Adrenal gland (tissue), 12 donors: ENCODE results near the gene LRRTM2. TPM values are rescaled to one million over a fixed set of nuclear protein-coding genes. Genes with fewer than 3 reads are reported as not detected.
"Not testable (repeated sequence)": the region's sequence is repeated elsewhere in the genome, so short reads cannot be mapped to it uniquely, and the experiment has no call there.

Experiments used
- DNase-seq, 7 donors: peaks; one replicate each; pipeline ENCODE4 v3.0.0-alpha.2; 2019 to 2020
- H3K27ac ChIP-seq, 5 donors: fragments of 200-600 bp; sonication (generic) in 4 of 5; 1 replicate in 3 of 5; 2 replicates in 2 of 5; pipeline versions ENCODE4 v1.5.1 to v1.8.0; 2016 to 2020; ENCODE audit warnings: mild to moderate bottlenecking in 1 of 5
- H3K27me3 ChIP-seq: fragments of 200-600 bp; 2 replicates; pipeline ENCODE4 v1.8.0; 2021
- H3K36me3 ChIP-seq, 2 donors: fragments of 200-600 bp; replicated peaks in 1 of 2; 1 replicate in 1 of 2; 2 replicates in 1 of 2; pipeline versions ENCODE4 v1.5.1 to v1.8.0; 2018 to 2022
- H3K4me1 ChIP-seq, 2 donors: fragments of 200-600 bp; replicated peaks in 1 of 2; 1 replicate in 1 of 2; 2 replicates in 1 of 2; pipeline versions ENCODE4 v1.5.1 to v1.8.0; 2018 to 2021
- H3K4me3 ChIP-seq, 4 donors: fragments of 200-600 bp; sonication (generic) in 3 of 4; one replicate each; pipeline ENCODE4 v1.5.1; 2016 to 2018
- H3K9me3 ChIP-seq, 3 donors: fragments of 200-600 bp; sonication (generic) in 1 of 3; replicated peaks in 1 of 3; 1 replicate in 2 of 3; 2 replicates in 1 of 3; pipeline versions ENCODE4 v1.5.1 to v1.8.0; 2016 to 2021
- CTCF ChIP-seq, 6 experiments: fragments of 450-650 bp in 4 of 6; fragments of 200-600 bp in 2 of 6; sonication (generic) in 1 of 6; IDR thresholded peaks; 1 replicate in 5 of 6; 2 replicates in 1 of 6; pipeline versions ENCODE4 v1.5.1 to v1.8.0; 2016 to 2021; ENCODE audit warnings: antibody characterized with exemption in 6 of 6, mild to moderate bottlenecking in 2 of 6, moderate library complexity in 1 of 6
- POLR2A ChIP-seq, 2 donors: fragments of 450-650 bp; IDR thresholded peaks; one replicate each; pipeline ENCODE4 v1.6.1; 2017; ENCODE audit warnings: antibody characterized with exemption in 2 of 2, mild to moderate bottlenecking in 2 of 2, moderate library complexity in 1 of 2
- WGBS, 4 donors: extraction: QIAGEN DNeasy Blood & Tissue Kit in 2 of 4; methylation state at CpG; one replicate each; pipeline versions ENCODE4 v1.1.5 to v1.1.7; 2013 to 2017; 5-methylcytosine and 5-hydroxymethylcytosine counted together
- intact Hi-C, 2 donors: fragments of 100-400 bp; cut with DNase I; formaldehyde crosslinking; loops; one replicate each; pipeline versions ENCODE4 v1.14.1 to v1.15.0; 2022 to 2023
- polyA plus RNA-seq, 3 donors: library from polyadenylated mRNA; stranded (reverse); fragments of 200-250 nt in 2 of 3; fragments of 350-450 nt in 1 of 3; fragmentation: Illumina TruSeq in 1 of 3; extraction: RNeasy Lipid Tissue Mini Kit (QIAGEN cat#74804) in 1 of 3; gene quantifications; one replicate each; pipeline ENCODE4 v1.2.3, GENCODE V29; 2013 to 2014
- total RNA-seq, 9 donors: library from RNA; depleted of rRNA in 4 of 9; stranded (reverse); fragments of >200 nt in 4 of 9; fragments of 120-200 nt in 1 of 9; fragmentation: NEBNext Ultra II Directional in 1 of 9; extraction: Animal tissue kit (Norgen Biotek cat#: 25700) in 1 of 9; gene quantifications; one replicate each; pipeline versions ENCODE4 v1.1.0 to v1.2.4, GENCODE V29; 2013 to 2023
- donor health status: healthy with polysubstance abuse.
- donor health status: Bipolar disorder and iron deficiency.
- donor health status: DM: yes; HTN: yes; CAD: no.
- donor health status: DM: no; HTN: no; CAD: no.
- donor health status: DM: no; HTN: no; CAD: no.
- donor health status: DM: yes; HTN: yes; CAD: no.

Gene LRRTM2
- total and polyA plus RNA-seq, 12 donors = 0.07 to 1.6 (median 0.86) TPM; not detected in 3

GRCh38 chr5:138837160-138837559, 38.0 kb downstream of the LRRTM2 start:
- Histone ChIP-seq H3K9me3 (no peaks in the 10 kb centered on the region), H3K36me3 (no peaks in the 10 kb centered on the region), H3K27me3 (no peaks in the 10 kb centered on the region), H3K27ac (no peak overlapping the region), H3K4me1 (peaks cover 6 to 17% of the 10 kb centered on the region in 2 donors), H3K4me3 (no peak overlapping the region)
- DNase-seq = no peak
- TF ChIP-seq CTCF (IDR thresholded peaks at IDR 0.05) (no peak), POLR2A (IDR thresholded peaks at IDR 0.05) (no peak)
- intact Hi-C loops = no loop called here
- WGBS, 4 donors = 58 to 74% (median 69%) methylated on average over 4 of the region's 4 CpGs

- H3K4me3 ChIP-seq, H3K4me1 ChIP-seq, DNase-seq, H3K27ac ChIP-seq, intact Hi-C loops, H3K9me3 ChIP-seq, H3K36me3 ChIP-seq, H3K27me3 ChIP-seq: not testable (repeated sequence)
- 91 to 96% (median 94%) methylated on average over 6 of the region's 6 CpGs for WGBS, 4 donors
Observed at GRCh38 chr5:138834853-138835252, 40.3 kb downstream of the LRRTM2 start.

- 42 to 53% (median 51%) methylated on average over 3 of the region's 3 CpGs for WGBS, 4 donors
Observed at GRCh38 chr5:138833726-138834480, 41.2 kb downstream of the LRRTM2 start.

GRCh38 chr5:138833080-138833479, 42.1 kb downstream of the LRRTM2 start:
- peak overlapping the region in 1 of 5 donors; percentile 1 for H3K27ac ChIP-seq
- DNase-seq = no peak
- TF ChIP-seq POLR2A (IDR thresholded peaks at IDR 0.05) (no peak), CTCF (IDR thresholded peaks at IDR 0.05) (no peak)
- peaks cover 0 to 6% of the 10 kb centered on the region in 2 donors for H3K4me1 ChIP-seq
- intact Hi-C loops = no loop called here
- H3K36me3 ChIP-seq = peaks cover 0 to 9% of the 10 kb centered on the region in 2 donors
- H3K4me3 ChIP-seq = no peak overlapping the region
- no peaks in the 10 kb centered on the region for H3K9me3 ChIP-seq
- WGBS, 4 donors = 79 to 88% (median 86%) methylated on average over 2 of the region's 2 CpGs
- H3K27me3 ChIP-seq = no peaks in the 10 kb centered on the region

More at GRCh38 chr5:138833726-138834480, 41.2 kb downstream of the LRRTM2 start:
- Histone ChIP-seq H3K27me3 (no peaks in the 10 kb centered on the region), H3K36me3 (peaks cover 0 to under 1% of the 10 kb centered on the region in 2 donors), H3K4me3 (no peak overlapping the region), H3K27ac (no peak overlapping the region), H3K4me1 (peaks cover 0 to 6% of the 10 kb centered on the region in 2 donors), H3K9me3 (no peaks in the 10 kb centered on the region)
- TF ChIP-seq POLR2A (IDR thresholded peaks at IDR 0.05) = no peak
- TF ChIP-seq CTCF (IDR thresholded peaks at IDR 0.05) = no peak
- no peak for DNase-seq
- intact Hi-C loops = no loop called here

GRCh38 chr5:138832218-138832617, 42.9 kb downstream of the LRRTM2 start:
- Histone ChIP-seq H3K4me1 (peaks cover 0 to 6% of the 10 kb centered on the region in 2 donors), H3K27ac (no peak overlapping the region), H3K9me3 (no peaks in the 10 kb centered on the region), H3K36me3 (peaks cover 0 to 18% of the 10 kb centered on the region in 2 donors), H3K4me3 (no peak overlapping the region), H3K27me3 (no peaks in the 10 kb centered on the region)
- TF ChIP-seq CTCF (IDR thresholded peaks at IDR 0.05) (no peak), POLR2A (IDR thresholded peaks at IDR 0.05) (no peak)
- WGBS, 4 donors = 62 to 74% (median 63%) methylated on average over 2 of the region's 2 CpGs
- no peak for DNase-seq
- intact Hi-C loops = no loop called here
